H1 (cell line): Measurements from ENCODE around the gene KLF6. TPM values are rescaled to one million over a fixed set of nuclear protein-coding genes. Genes with fewer than 3 reads are reported as not detected.

Experiments used
- POLR2AphosphoS5 ChIP-seq: IDR thresholded peaks from 2 replicates; pipeline ENCODE4 v1.6.1; 2011; ENCODE audit warnings: low read depth, low read length
- YY1 ChIP-seq: IDR thresholded peaks from 2 replicates; pipeline ENCODE4 v1.6.1; 2011; ENCODE audit warnings: low read depth, mild to moderate bottlenecking, low read length
- polyA plus RNA-seq, 7 experiments: library from polyadenylated mRNA; depleted of rRNA in 3 of 7; stranded (reverse) in 5 of 7; unstranded in 2 of 7; fragments of >200 nt in 5 of 7; fragments of 200-250 nt in 2 of 7; gene quantifications; 1 replicate in 5 of 7; 2 replicates in 1 of 7; 4 replicates in 1 of 7; pipeline versions ENCODE4 v1.2.1 to v1.2.3, GENCODE V29; 2011 to 2013; ENCODE audit warnings: missing spikeins in 2 of 7, mixed read lengths in 2 of 7
- total RNA-seq: library from RNA; stranded (reverse); fragmentation: NEBNext Ultra II Directional; extraction: Animal tissue kit (Norgen Biotek cat#: 25700); gene quantifications from 2 replicates; pipeline ENCODE4 v1.2.1, GENCODE V29; 2021

The KLF6 gene
- total and polyA plus RNA-seq, 2 of the 8 experiments (the other 6 are each of a cell fraction or from before 2014, with no cell fraction given), result 5.7 to 19.5 TPM

DNA sequence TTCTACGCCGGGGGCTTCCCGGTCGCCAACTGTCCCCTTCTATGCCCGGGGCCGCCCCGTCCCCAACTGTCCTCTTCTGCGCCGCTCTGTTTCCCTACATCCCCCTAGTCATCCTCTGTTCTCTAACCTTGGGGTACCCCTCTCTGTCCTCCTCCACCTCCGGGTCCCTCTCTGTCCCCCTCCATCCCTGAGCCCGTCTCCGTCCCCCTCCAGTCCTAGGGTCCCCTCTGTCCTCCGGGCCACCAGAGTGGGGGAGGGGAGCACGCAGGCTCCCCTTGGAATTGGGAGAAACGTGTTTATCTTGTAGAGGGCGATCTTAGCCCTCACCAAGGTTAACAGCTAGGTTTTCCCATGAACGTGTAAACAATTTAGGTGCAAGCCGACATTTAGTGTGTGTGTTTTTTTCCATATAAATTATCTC is 852 bp upstream of the KLF6 start (continued):
- TF ChIP-seq YY1 (0 out of 2 replicates have a peak, but pooled peaks have one; percentile 24), POLR2AphosphoS5 (peak; percentile 82)
